HG03025 (cell line): Measurements from ENCODE around the gene CYP17A1.

ENCODE experiments used
- ATAC-seq: cut with Tn5 transposase; IDR thresholded peaks from one replicate; pipeline ENCODE4 v1.9.1; 2021; ENCODE audit warnings: mild to moderate bottlenecking, moderate library complexity; ENCODE audit not compliant: unreplicated experiment, low FRiP score

Gene CYP17A1

DNA sequence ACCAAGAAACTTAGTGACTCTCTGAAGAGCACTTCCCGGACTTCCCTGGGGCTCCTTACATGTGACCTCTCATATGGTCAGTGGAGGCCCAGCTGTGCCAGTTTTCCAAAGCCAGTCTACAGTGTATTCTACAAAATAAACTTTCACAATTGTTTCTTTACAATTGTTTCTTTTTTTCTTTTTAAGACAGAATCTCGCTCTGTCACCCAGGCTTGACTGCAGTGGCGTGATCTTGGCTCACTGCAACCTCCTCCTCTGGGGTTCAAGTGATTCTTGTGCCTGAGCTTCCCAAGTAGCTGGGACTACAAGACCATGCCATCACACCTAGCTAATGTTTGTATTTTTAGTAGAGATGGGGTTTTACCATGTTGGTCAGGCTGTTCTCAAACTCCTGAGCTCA, 25.9 kb downstream of the CYP17A1 start:
- no peak for ATAC-seq

DNA sequence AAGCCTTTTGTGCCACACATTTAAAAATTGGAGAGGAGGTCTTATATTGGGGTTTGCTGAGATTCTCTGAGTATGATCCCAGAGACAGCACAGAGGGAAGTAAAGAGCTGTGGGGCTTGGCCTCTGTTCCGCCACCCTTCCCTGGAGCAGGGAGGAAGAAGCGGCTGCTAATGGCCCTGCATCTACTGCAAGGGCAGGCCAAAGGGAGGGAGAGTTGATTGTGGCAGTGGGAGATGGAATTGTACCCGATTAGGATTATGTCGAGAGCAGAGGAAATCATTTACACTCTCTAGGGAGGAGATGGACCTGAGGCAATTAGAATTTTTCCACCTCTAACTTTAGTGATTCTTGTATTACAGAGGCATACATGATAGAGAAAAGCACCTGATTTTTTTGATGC, 28.8 kb downstream of the CYP17A1 start:
- ATAC-seq = no peak

GRCh38 chr10:102804382-102805055, 32.7 kb downstream of the CYP17A1 start:
- ATAC-seq = no peak

- ATAC-seq = no peak
Observed at GRCh38 chr10:102802920-102803534, 34.2 kb downstream of the CYP17A1 start.

DNA sequence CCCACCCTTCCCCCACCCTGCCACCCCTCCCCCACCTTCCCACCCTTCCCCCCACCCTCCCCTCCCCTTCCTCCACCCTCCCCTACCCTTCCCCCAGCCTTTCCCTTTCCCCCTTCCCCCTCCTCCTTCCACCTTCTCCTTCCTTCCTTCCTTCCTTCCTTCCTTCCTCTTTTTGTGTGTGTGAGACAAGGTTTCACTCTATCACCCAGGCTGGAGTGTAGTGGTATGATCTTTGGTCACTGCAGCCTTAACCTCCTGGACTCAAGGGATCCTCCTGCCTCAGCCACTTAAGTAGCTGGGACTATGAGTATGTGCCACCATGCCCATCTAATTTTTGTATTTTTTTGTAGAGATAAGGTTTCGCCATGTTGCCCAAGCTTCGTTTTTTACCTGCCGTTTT, 35.2 kb downstream of the CYP17A1 start:
- ATAC-seq = no peak

DNA sequence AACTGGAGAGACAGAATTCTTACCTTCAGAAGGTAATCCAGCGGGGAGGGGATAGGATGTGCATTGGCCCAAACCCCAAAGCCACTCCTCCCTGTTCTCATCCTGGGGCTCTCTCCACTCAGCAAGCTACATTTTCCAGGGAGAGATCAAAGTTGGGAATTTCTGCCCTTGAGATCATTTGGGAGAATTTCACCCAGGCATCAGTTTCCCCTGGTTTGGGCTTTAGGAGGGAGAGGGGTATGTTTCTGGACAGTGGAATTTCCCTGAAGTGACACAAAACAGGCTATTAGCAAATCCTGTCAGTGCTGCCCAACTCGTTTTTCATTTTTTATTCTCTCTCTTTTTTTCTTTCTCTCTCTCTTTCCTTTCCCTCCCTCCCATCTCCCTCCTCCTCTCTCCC, 35.7 kb downstream of the CYP17A1 start:
- ATAC-seq = no peak

DNA sequence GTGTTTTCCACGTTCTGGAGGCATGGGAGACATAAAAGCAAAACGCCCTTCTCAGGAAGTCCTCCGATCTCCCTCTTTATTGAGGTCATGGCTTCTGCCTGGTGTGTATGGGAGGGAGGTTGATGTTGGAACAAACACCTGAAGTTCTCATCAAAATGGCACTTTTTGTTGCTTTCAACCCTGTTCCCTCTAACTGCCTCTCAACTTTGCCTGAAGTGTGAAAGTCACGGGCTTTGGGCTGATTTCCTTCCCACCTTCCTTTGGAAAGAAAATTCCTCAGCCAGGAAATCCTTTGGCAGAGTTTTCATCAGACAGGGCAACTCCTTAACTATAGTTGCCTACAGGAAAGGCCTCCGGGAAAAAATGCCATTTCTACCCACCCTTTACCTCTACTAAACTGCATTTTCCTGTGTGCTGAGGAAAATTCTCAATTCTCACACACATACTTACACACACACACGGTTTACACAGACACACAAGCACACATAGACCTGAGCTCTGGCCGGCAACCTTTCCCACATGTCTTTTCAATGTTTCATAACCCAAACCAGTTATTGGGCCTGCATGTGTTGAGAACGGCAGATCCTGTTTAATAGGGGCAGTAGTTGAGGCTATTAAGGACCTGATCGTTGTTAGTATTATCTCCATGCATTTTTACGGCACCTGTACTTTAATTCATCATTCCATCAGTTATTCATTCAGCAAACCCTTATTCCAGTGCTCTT, 36.4 kb downstream of the CYP17A1 start:
- ATAC-seq = no peak

GRCh38 chr10:102799691-102800471, 37.3 kb downstream of the CYP17A1 start:
- no peak for ATAC-seq

DNA sequence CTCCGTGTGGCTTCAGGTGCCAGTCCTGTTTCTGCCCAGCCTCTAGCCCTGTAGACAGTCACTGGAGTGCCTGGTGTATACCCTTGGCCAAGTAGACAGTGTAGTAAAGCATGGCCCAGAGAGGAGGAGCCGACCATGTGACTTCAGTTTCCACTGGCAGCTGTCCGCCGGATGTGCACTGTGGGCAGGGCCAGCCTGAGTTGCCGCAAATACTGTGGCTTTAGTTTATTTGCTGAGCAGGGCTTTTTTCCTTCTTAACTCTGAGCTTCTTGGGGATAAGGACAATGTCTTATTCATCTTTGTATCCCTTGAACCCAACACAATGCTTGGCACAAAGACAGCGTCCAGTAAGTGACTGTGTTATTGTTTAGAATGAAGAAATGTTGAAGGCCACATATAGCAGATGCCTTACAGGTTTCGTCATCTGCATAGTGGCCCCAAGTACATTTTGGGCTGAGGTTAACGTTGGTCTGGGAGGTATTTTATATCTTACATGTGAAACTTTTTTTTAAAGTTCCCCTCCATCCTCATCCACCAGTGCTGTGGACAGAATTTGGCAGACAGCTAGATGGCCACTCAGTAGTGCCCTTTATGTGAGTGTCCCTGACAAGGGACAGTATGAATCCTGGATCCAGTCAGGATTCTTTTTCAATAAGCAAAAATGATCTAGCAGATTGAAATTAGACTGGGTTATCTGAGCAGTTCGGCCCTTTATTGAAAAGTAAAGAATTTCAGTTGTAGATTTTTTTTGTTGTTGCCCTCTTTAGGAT, 40.6 kb downstream of the CYP17A1 start:
- peak; percentile 74 for ATAC-seq

GRCh38 chr10:102795453-102796406, 41.5 kb downstream of the CYP17A1 start:
- ATAC-seq = no peak

- ATAC-seq = no peak
Observed at GRCh38 chr10:102791754-102792395, 45.3 kb downstream of the CYP17A1 start.

- ATAC-seq = no peak
Observed at GRCh38 chr10:102785818-102786217, 51.4 kb downstream of the CYP17A1 start.

- ATAC-seq = no peak
Observed at GRCh38 chr10:102783568-102783967, 53.6 kb downstream of the CYP17A1 start.

GRCh38 chr10:102782673-102783551, 54.3 kb downstream of the CYP17A1 start:
- no peak for ATAC-seq

GRCh38 chr10:102781921-102782557, 55.2 kb downstream of the CYP17A1 start:
- ATAC-seq = no peak

GRCh38 chr10:102781090-102781920, 55.9 kb downstream of the CYP17A1 start:
- no peak for ATAC-seq
